AG04450 (cell line): ENCODE results near the gene MRPL34. TPM values are rescaled to one million over a fixed set of nuclear protein-coding genes. Genes with fewer than 3 reads are reported as not detected.
A peak's percentile ranks its signal among the peaks of the same experiment; 100 is the strongest.

ENCODE experiments used
- CTCF ChIA-PET: fragments of 300-600, 350-600 bp; formaldehyde crosslinking; extraction: SDS; loops from one replicate; lab custom pipeline; 2022; ENCODE audit warnings: antibody characterized with exemption, inconsistent platforms; lab: Charles Lee
- POLR2A ChIA-PET: fragments of 350-600 bp; formaldehyde crosslinking; extraction: SDS; loops from one replicate; lab custom pipeline; 2021; ENCODE audit warnings: antibody characterized with exemption, inconsistent platforms; lab: Yijun Ruan, JAX
- DNase-seq: peaks from one replicate; pipeline ENCODE4 v3.0.0-alpha.2; 2011; ENCODE audit warnings: low read depth, low spot score
- H3K27ac ChIP-seq: one replicate; pipeline ENCODE4 v1.5.1; 2012; ENCODE audit warnings: low read depth, low read length, control low read depth
- H3K27me3 ChIP-seq: one replicate; pipeline ENCODE4 v1.6.0; 2012; ENCODE audit warnings: low read length; ENCODE audit not compliant: control insufficient read depth, insufficient read depth
- H3K4me3 ChIP-seq: 2 replicates; pipeline ENCODE4 v1.5.1; 2011; ENCODE audit warnings: mild to moderate bottlenecking, low read depth, low read length, control low read depth
- H3K9me3 ChIP-seq: 2 replicates; pipeline ENCODE4 v1.5.1; 2012; ENCODE audit warnings: low read length; ENCODE audit not compliant: control insufficient read depth, insufficient read depth
- polyA plus RNA-seq: library from polyadenylated mRNA; depleted of rRNA; stranded (reverse); fragments of >200 nt; gene quantifications from 2 replicates; pipeline ENCODE4 v1.2.3, GENCODE V29; 2011
- TF ChIP-seq, protein P1 (sequence below): IDR thresholded peaks from 2 replicates; pipeline ENCODE4 v1.5.1; 2011; ENCODE audit warnings: low read depth, low read length, control low read depth, inconsistent platforms

Gene MRPL34
- polyA plus RNA-seq, 1 experiment = 23.2 TPM

DNA sequence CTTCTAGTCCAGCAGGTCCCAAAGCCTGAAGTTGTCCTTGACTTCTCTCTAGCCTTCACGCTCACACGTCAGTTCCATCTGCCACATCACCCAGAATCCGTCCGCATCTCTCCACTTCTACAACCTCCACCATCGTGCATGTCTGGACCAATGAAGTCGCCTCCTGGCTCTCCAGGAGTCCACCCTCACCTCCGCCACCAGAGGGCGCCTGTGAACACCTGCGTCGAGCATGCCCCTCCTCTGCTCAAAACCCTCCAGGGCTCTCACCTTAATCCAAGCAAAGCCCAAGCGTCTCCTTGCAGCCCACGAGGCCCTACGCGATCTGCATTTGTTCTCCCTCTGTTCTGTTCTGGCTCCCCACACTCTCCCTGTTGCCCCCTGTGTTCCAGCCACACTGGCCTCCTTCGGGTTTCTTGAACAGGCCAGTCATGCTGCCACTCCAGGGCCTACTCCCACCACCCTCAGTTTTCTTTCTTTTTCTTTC is 44.8 kb upstream of the MRPL34 start:
- peaks cover 8% of the 10 kb centered on the region for H3K27me3 ChIP-seq
- H3K27ac ChIP-seq = no peak overlapping the region
- no peak for DNase-seq
- POLR2A ChIA-PET = no interaction called here
- CTCF ChIA-PET = interaction anchor here (0.6 to 1.9 kb wide), 9 partner anchors 8 to 269 kb away, joined by 3 to 7 read pairs (median 3); no protein-coding TSS in a partner anchor
- H3K4me3 ChIP-seq = no peak overlapping the region
- TF ChIP-seq, protein P1, sequence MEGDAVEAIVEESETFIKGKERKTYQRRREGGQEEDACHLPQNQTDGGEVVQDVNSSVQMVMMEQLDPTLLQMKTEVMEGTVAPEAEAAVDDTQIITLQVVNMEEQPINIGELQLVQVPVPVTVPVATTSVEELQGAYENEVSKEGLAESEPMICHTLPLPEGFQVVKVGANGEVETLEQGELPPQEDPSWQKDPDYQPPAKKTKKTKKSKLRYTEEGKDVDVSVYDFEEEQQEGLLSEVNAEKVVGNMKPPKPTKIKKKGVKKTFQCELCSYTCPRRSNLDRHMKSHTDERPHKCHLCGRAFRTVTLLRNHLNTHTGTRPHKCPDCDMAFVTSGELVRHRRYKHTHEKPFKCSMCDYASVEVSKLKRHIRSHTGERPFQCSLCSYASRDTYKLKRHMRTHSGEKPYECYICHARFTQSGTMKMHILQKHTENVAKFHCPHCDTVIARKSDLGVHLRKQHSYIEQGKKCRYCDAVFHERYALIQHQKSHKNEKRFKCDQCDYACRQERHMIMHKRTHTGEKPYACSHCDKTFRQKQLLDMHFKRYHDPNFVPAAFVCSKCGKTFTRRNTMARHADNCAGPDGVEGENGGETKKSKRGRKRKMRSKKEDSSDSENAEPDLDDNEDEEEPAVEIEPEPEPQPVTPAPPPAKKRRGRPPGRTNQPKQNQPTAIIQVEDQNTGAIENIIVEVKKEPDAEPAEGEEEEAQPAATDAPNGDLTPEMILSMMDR = peak; percentile 83
- peaks cover 17% of the 10 kb centered on the region for H3K9me3 ChIP-seq

DNA sequence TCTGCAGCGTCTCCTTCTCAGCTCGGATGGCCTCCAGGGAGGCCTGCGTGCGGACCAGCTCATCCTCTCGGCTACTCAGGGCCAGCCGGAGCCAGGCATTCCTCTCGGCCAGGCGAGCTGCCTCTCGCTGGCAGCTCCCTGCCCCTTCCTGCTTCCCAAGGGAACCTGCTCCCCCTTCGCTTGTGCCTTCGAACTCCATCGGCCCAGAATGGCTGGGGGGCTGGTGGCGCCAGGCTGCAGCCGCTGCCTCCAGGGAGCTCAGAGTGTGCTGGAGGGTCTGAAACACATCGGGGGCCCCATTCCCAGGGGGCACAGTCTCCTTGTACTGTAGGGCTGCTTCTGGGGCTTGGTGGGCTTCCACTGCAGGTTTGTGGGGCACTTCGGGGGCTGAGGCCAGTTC is 43.1 kb upstream of the MRPL34 start:
- ChIA-PET POLR2A (no interaction called here), CTCF (interaction anchor here (0.5 to 0.7 kb wide), 3 partner anchors 17 to 123 kb away, joined by 3 to 6 read pairs (median 3); no protein-coding TSS in a partner anchor)
- no peak for DNase-seq
- Histone ChIP-seq H3K4me3 (no peak overlapping the region), H3K27ac (no peak overlapping the region), H3K27me3 (peaks cover 8% of the 10 kb centered on the region), H3K9me3 (peaks cover 17% of the 10 kb centered on the region)
- TF ChIP-seq, protein P1 = no peak

DNA sequence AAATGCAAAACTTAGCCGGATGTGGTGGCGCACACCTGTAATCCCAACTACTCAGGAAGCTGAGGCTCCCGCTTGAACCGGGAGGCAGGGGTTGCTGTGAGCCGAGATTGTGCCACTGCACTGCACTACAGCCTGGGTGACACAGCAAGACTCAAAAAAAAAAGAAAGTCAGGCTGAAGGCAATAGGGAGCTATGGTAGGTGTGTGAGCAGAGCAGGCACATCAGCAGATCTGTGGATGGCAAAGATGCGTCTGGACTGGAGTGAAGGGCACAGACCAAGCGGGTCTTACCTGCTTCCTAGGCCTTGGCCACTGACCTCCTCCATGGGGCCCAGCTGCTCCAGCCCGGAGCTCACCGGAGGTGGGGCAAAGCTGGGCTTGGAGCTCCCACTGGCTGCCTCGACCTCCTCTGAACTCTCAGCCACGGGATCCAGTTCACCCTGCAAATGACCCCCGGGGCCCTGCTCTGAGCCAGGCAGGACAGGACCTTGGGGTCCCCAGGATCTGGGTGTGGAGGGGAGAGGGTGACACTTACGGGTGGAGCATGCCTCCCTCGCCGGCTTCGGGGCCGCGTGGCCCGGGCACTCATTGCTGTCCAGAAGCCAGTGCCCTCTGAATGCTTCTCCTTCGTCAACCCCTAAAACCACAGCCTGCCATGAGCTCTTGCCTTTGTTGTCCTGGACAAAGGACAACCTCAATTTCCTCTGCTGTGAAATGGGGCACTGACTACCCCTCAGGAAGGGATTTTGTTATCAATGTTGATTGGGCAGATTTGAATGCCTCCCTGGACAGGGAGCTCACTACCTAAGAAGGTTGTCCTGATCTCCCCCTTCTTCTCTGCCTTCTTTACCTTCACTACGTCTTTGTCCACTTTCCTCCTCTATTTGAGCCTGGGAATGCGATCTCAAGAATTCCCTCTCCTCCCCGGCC is 41.7 kb upstream of the MRPL34 start:
- DNase-seq = no peak
- ChIA-PET POLR2A (no interaction called here), CTCF (interaction anchor here (0.6 kb wide), 1 partner anchor 146 kb away, joined by 7 read pairs; no protein-coding TSS in a partner anchor)

DNA sequence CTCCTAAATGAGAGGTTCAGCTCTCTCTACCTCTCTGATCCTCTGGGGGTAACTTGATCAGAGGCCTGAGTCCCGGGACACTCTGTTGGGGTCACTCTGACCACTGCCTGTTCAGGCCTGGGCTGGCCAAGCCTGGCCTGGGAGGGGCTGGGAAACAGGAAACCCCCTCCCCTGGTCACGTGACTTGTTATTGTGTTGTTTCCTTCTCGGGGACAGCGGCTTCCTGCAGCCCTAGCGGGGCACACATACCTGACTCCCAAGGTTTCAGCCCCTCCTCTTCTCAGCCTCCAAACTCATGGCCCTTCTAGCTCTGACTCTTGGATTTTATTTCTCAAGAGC is 41.1 kb upstream of the MRPL34 start, which contains the start of gene USHBP1:
Gene USHBP1, minus strand, starts transcription at position 105 of the 339 bp plus-strand sequence. CDS start 446 bp downstream, outside the sequence.
- H3K4me3 ChIP-seq = no peak within 1 kb of the TSS
- H3K27me3 ChIP-seq = peaks cover 4% of the 10 kb centered on the region
- H3K9me3 ChIP-seq = peaks cover 6% of the 10 kb centered on the region
- no peak for DNase-seq
- TF ChIP-seq, protein P1 = no peak
- ChIA-PET CTCF (interaction anchor here (0.6 to 1.3 kb wide), 2 partner anchors 18 to 147 kb away, joined by 3 to 7 read pairs; no protein-coding TSS in a partner anchor), POLR2A (no interaction called here)
- H3K27ac ChIP-seq = no peak within 1 kb of the TSS

More for the DNA sequence above, 41.7 kb upstream of the MRPL34 start:
- TF ChIP-seq, protein P1 = no peak
- no peak overlapping the region for H3K27ac ChIP-seq
- H3K9me3 ChIP-seq = peaks cover 13% of the 10 kb centered on the region
- peaks cover 5% of the 10 kb centered on the region for H3K27me3 ChIP-seq
- no peak overlapping the region for H3K4me3 ChIP-seq

DNA sequence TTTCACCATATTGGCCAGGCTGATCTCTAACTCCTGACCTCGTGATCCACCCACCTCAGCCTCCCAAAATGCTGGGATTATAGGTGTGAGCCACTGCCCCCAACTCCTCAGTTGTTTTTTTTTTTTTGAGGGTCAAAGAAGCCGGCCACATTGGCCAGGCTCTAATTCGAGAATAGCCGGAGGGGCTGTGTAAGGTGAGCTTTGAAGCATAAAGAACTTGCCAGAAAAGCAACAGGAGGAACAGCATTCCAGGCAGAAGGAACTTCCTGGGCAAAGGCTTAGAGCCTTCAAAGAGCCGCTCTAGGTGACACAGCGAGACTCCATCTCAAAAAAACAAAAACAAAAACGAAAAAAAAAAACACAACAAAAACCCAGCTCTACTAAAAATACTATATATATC is 39.6 kb upstream of the MRPL34 start:
- CTCF ChIA-PET = no interaction called here
- no peak for DNase-seq

More for the DNA sequence above, 39.6 kb upstream of the MRPL34 start:
- Histone ChIP-seq H3K4me3 (no peak overlapping the region), H3K27me3 (no peaks in the 10 kb centered on the region), H3K27ac (no peak overlapping the region), H3K9me3 (no peaks in the 10 kb centered on the region)
- TF ChIP-seq, protein P1 = no peak
- POLR2A ChIA-PET = no interaction called here
